ENCODE data around the gene ZNF653.
A peak's percentile ranks its signal among the peaks of the same experiment; 100 is the strongest.

The ZNF653 gene

DNA sequence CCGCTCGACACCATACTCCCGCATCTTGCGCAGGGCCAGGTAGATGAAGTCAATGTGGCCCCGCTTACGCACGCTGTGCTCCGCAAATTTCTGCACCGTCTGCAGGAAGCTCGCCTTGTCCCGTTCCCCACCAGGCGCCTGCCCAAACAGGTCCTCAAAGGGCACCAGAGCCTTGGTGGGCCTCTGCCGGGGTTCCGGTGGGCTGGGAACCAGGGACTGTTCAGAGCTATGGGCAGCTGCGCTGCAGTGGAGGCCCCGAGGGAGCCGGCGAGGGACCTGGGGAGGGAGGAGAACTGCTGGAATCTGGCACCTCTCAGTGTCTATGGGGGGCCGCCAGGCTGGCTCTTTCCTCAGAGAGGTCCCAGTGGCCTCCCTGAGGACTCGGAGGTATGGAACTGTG is 8.3 kb upstream of the ZNF653 start:
- DNase-seq = no peak

DNA sequence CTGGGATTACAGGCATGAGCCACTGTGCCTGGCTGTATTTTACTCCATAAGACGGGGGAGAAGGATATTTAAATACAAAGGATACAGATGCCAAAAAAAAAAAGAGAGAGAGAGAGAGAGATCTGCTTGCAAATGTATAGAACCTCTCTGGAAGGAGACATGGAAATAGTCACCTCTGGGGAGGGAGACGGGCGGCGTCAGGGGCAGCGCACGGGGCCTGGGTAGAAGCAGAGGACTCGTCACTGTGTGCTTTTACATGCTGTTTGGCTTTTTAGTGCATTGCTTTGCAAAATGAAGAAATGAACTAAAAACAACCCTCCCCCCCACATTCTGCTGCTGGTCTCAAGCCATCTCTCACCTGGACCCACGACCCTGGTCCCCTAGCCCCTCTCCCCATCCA is 4.8 kb upstream of the ZNF653 start:
- no peak for DNase-seq

DNA sequence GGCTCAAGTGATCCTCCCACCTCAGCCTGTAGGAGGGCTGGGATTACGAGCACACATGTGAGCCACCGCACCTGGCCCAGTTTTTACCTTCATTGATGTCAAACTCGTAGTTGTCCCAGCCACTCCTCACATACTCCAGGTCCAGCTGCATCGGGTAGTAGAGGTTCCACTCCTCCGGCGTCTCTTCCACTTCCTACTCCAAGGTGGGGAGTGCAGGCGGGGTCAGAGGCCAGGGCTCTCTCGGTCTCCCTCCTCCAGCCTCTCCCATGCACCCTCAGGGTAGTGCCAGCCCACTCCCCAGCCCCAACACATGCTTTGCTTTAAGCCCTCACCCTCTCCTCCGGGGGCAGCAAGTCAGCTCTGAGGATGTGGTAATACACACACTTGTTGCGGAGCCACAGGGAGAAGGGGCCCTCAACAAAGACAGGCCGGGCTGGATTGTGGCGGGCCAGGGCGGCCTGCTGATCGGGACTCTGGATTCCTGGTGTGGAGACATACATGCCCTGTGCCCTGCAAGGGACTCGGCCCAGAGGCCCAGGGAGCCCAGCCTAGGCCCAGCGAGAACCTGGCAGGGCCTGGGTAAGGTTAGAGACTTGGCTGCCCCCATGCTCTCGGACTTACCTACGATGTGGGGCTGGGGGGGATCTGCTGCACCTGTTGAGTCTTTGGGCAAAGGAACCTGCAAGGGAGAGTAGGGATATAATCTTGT is 1.9 kb upstream of the ZNF653 start:
- DNase-seq = no peak

DNA sequence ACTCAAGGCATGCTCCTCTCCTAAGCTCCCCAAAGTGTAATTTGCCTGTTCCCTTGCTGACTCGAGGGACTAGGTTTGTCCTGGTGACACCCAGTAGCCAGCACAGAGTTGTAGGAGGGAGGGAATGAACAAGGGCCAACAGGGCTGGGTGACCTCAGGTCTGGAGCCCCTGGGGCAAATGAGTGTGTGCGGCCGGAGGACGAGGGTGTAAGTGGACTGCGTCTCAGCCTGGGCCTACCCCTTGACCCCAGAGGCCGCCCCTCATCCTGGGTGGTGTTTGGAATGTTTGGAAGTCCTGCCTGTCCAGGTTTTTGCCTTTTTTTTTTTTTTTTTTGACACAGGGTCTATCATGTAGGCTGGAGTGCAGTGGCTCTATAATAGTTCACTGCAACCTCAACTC is 1.3 kb upstream of the ZNF653 start:
- DNase-seq = no peak

DNA sequence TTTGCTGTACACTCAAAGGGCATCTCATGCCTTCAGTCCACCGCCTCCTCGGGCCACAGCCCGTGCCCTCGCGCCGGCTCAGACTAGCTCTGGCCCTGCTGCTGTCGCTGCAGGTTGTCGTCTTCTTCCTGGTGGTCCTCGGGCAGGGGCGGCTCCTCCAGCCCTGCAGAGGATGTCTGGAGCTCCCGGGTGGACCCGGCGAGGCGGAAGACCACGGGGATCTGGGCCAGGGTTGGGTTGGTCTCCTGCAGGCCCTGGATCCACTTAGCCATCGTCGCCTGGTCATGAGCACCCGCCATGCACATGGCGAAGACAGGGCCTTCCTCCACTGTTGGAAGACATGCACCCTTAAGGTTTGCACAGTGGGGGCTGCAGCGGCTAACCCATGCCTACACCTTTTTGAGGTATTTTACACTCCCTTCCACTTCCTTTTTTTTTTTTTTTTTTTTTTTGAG is 489 bp upstream of the ZNF653 start:
- DNase-seq = no peak

DNA sequence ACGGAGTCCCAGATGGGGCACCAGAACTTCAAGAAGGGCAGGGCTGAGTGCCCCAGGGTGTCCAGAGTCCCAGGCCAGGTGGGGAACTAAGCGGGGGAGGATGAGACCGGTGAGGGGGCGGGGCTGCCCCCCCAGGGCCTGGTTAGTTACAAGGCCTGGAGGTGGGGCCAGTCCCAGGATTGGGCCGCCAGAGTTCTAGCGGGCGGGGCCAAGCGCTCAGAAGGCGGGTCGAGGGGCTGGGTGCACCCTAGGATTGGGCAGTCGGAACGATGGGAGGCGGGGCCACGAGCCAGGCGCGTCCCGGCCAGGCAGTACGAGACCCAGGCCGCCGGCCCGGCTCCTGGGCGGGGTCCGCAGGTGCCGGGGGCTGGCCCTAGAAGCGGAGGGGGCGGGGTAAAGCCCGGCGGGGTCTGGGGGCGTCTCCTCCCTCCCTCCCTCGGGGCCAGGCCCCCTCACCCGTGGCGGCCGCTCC is 571 bp downstream of the ZNF653 start:
- peak; percentile 96 for DNase-seq

DNA sequence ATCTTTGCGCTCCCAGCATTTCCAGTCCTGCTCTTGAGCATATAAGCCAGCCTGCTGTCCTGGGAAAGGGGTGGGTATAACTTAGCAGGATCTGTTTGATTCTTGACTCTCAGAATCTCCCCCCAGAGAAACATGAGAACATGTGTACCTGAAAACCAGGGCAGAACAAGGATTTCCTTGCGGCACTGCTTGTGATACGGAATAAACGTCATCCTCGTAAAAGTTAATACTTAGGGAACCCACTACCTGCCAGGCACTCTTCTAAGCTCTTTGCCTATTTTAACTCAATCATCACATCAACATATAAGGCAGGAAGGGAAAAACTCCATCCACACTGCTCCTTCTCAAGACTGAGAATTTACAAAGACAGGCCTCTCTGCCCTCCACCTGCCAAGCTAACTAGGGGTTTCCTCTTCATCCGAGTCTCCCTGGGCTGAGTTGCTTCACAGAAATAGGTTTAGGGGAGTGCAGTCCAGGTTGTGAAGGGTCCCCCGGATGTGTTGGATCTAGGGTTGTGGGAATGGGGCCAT is 1.1 kb downstream of the ZNF653 start:
- no peak for DNase-seq

DNA sequence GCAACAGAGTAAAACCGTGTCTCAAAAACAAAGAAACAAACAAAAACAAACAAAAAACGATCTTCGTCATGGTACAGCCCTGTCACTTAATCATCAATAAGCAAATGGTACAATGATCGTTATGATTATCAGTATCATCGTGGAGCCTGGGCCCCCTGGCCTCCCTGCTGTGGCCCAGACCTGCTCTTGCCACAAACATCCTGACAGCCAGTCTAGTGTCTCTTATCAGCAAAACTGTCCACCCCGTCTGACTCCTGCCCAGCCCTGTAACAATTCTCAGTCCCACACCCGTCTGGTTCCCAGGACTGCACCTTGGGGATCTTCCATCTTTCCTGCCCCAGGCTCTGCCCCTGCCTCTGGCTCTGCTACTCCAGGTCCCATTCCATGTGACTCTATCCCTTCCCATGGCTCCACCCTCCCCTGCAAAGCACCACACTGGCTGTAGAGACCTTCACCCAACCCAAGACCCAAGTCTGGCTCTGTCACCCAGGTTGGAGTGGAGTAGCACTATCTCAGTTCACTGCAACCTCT is 5.7 kb downstream of the ZNF653 start:
- DNase-seq = no peak

DNA sequence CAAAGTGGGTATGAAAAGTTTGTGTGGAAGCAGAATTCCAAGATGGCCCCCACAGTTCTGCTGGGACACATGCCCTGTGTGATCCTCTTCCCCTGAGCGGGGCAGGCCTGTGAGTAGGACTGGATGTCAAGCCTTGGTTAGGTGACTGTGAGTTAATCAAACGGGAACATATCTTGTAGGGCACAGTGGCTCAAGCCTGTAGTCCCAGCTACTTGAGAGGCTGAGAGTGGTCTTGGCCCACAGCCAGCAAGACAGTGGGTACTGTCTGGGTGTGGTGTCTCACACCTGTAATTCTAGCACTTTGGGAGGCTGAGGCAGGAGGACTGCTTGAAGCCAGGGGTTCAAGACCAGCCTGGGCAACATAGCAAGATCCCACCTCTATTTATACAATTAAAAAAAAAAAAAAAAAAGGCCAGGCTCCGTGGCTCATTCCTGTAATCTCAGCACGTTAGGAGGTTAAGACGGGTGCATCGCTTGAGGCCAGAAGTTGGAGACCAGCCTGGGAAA is 6.4 kb downstream of the ZNF653 start:
- no peak for DNase-seq

DNA sequence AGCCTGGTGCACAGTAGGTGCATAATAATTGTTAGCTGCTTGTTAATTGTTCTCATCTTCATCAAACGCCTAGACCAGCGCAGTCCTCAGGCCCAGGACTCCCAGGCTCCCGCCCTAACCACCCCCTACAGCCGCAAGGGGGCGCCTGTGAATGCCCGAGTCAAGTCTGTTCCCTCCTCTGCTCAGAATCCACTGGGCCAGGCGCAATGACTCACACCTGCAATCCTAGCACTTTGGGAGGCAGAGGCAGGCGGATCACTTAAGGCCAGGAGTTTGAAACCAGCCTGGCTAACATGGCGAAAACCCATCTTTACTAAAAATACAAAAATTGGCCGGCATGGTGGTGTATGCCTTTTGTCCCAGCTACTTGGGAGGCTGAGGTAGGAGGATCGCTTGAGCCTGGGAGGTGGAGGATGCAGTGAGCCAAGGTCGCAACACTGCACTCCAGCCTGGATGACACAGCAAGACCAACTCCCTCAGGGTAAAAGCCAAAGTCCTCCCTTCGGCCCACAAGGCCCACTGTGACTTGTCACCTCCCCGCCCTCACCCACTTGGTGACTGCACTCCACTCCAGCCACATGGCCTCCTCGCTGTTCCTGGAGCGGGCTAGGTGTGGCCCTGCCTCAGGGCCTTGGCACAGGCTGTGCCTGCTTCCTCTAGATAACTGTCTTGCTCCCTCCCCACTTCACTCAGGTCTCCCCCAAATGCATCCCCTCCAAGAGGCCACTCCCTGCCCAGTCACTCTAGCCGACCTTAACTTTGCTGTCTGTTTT is 9.1 kb downstream of the ZNF653 start:
- DNase-seq = peak; percentile 65

DNA sequence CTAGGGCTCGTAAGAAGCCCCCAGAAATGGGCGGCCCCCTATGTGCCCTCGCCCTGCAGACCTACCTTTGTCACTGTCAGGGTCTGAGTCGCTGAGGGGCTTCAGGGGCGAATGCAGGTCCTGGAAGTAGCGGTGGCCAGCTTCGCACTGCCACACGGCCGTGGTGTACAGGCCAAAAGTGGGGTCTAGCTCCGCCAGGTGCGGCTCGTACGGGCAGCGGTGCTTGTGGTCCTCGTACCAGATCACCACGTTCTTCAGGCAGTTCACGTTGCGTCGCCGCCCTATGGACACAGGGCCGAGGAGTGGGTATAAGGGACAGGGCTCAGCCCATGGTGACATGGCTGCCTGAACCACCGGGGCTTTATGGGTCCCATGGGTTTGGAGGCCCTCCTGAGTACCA is 9.8 kb downstream of the ZNF653 start:
- DNase-seq = no peak

DNA sequence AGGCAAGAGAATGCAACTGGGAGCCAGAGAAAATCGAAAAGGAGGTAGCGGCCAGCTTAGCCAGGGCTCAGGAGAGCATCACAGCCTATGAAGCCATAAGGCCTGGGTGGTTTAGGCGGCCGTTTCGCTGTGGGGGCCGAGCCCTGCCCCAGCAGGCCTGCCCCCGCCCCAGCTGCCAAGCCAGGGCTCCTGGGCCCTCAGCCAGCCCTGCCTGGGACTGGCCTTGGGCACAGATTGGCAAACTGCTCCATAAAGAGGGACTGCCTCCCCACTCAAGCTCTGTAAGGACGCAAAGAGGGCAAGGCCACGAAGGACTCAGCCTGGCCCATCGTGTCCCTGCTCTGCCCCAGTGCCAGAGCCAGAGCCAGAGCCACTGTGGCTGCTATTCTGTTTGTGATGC is 10.2 kb downstream of the ZNF653 start:
- DNase-seq = no peak

DNA sequence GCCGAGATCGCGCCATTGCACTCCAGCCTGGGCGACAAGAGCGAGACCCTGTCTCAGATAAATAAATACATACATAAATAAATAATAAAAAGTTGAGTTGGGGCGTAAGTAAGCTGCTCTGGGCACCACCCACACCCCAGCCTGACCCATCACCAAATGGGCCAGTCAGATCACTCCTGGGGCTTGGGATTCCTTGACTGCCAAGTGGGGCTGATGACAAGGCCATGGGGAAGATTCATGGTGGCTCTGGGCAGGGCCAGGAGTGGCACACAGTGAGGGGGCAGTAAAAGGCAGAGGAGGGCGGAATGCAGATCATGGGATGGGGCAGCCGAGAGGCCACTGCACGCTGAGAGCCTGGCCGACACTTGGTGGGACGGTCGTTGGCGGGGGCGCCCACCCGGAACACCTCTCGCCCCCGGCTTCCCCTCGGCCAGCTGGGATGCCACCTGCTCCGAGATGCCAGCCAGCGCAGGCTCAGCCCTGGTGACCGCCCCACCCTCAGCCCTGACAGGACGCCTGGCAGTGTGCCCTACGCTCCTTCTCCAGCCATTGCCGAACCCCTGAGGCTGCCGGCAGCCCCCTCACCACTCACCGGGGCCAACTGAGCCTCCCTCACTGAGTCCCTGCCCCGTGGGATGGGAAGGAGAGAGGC is 10.9 kb downstream of the ZNF653 start:
- no peak for DNase-seq

DNA sequence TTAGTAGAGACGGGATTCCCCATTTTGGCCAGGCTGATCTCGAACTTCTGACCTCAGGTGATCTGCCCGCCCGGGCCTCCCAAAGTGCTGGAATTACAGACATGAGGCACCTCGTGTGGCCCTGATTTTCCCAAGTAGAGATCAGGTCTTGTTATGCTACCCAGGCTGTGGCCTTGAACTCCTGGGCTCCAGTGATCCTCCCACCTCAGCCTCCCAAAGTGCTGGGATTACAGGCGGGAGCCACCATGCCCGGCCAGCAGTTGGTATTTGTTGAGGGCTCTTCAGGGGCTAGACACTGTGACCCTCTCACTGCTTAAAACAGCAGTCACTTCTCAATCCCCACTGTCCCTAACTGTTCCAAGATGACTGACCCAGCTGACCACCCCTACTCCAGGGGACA is 16.3 kb downstream of the ZNF653 start:
- no peak for DNase-seq

DNA sequence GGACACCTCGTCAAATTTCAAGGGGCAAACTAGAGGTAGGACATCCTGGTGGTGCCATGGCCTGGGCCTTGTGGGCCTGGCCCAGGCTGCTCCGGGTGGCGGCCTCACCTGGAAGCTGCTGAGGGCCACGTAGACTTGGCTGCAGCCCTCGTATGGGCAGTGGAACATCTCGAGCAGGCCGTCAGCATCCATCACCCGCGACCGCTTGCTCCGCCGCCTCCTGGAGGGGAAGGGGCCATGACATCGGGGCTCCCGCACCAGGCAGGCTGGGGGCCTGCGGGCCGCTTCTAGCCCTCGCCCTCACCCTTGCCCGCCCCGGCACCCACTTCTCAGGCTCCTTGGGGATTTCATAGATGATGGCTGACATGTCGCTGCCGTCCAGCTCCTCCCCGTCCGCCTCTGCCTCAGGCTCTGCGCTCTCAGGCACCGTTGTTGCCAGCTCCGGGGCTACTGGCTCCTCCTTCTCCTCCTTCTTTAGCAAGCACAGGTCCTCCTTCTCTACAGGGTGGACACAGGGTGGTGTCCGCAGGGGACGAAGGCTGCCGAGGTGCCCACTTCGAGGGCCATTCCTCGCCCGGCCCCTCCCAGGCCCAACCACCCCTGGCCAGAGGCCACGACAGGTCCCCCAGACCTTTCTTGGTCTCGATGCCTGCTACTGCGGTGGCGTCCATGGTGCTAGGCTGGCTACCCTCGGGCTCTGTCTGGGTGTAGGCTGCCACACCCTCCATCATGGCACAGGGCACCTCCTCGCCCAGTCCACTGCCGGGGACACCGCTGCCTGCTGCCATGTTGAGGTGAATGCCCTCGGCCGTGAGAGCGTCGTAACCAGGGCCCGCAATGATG is 18.8 kb downstream of the ZNF653 start:
- DNase-seq = no peak

DNA sequence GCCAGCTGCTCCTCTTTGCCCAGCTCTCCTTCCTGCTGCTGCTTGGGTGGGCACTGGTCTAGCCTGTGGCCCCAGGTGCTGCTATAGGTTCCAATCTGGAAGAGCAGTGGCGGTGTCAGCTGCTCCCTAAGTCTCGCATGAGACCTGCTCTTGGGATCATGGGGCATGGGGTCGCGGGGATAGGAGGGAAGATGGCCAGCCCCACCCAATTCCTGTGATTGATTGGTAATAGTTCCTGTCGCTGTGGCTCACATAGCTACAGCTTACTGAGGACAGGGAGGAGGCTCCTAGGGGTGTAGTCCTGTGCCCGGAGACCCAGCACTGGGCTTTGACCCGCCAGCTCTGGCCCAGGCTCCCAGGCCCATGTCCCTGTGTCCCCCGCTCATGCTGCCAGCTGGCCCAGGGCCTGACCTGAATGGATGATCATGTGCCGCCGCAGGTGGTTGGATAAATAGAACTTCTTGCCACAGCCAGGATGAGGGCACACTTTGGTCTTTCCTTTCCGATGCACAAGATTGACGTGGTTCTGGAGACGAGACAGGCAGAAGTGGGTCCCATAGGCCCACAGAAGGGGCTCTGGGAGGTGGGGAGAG is 20.3 kb downstream of the ZNF653 start:
- no peak for DNase-seq

DNA sequence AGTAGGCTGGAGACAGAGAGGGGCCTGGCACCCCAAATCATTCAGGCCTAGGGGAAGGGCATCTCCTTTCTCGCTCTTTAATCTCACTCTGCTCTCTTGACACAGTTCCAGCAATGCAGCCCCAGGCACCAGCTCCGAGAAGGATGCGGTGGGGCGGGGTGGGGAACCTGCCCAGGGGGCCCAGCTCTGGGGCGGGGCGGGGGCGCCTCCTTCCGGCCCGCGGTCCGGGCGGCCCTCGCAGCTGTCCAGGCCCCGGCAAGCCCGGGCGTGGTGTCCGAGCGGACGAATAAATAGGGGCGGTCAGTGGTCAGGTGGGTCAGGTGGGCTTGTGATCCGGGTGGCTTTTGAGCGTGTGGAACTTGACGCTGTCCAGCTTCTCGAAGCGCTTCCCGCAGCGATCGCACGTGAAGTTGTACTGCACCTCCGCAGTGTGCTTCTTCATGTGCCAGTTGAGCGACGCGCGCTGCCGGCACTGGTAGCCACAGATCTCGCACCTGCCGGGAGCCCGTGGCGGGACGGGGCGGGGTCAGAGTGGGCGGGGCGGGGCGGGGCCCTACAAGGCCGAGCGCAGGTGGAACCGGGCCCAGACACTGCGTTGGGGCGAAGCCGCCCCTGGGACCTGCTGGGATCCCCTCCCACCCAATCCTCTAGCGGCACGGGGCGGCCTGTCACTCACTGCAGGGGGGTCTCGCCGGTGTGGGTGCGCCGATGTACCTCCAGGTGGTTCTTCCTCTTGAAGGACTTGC is 22.1 kb downstream of the ZNF653 start:
- no peak for DNase-seq

DNA sequence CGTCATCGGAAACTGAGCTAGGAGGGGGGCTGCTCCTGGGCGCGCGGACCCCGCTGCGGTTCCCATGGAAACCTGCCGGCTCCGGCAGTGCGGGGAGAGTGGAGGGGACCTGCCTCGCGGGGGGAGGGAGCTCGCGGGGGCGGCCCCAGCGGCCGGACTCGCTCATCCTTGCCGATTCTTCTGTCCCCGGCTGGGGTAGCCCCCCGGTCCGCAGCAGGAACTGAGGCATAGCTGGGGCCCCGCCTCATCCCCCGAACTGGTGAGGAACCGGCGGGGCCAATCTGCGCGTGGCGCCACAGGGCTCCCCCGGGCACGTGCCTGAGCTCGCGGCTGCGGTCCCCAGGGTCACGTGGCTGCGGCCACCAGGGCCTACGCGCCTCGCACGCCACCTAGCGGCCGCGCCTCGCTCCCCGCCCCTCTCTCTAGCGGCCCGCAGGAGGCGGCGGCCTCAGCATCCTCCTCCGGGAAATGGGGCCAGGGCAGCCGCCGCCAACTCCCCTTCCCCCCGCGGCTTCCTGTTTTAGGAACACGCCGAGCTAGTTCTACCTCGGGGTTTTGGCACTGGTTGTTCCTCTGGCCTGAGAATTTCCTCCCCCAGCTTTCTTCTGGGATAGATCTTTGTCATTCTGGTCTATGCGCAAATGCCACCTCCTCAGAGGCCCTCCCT is 23.1 kb downstream of the ZNF653 start:
- DNase-seq = peak; percentile 94

DNA sequence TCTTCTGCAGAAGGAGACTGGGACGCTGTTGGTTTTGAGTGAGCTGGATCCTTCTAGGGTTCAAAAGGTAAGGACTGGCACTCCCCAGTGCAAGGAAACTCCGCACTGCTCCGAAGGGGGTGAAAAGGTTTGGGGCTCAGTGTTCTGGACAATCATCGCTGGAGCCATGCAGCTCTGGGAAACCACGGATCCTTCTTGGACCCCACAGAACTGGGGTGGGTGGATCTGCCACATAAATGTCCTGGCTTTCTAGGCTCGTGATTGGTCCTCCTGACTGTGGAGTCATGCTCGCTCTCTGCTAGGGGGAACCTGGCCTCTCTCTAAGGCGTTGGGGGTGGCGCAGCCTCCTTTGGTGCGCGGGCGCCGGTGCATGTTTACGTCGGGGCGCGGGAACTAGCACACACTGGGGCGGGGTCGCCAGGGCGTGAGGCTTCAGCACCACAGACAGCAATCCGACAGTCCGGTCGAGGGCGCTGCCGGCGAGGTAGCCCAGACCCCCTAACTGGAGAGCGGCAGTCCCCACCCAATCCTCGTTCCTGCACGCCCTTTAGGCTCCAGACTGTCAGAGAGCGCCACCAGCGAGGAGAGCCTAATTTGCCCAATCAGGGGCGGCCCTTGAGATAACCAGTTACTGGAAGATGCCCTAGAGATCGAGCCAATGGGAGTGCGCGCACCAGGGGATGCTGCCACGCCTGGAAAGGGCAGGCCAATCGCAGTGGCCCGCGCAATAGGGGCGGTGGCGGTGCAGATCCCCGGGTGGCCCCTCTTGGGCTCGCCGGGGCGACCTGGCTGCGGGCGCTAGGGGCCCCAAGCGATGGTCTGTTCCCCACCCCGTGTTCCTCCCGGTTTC is 23.9 kb downstream of the ZNF653 start:
- DNase-seq = peak; percentile 92

Data from eye (tissue), 1 donor.